ENCODE measurements around the gene RXFP3. TPM values are rescaled to one million over a fixed set of nuclear protein-coding genes. Genes with fewer than 3 reads are reported as not detected.

The RXFP3 gene
- total RNA-seq, 2 donors from 2014 or later, result not detected

DNA sequence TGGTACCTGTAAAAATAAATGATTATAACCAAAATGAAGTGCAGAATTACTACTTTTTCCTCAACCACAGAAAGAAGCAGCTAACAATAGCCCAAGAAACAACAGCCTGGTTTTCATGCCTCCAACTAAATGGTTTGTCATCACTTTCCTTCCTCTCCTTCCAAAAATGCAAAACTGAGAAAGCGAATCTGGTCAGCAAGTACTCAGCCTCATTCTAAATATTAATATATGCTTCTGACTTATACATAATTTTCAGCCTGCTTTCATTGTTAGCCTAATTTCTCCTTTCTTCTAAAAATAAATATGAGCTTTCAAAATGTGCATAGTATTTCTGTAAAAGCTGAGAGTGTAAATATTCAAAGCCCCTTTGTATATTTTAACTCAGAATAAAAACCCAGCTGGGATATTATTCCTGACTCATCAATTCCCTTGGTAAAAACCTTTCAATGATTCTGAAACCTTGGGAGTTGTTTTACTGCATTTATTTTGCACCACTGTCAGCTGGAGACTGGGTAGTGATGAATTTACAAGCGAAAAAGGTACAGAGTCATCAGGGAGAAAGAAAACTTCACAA, 21.5 kb downstream of the RXFP3 start:
- H3K9me3 ChIP-seq, result no peaks in the 10 kb centered on the region
- H3K4me1 ChIP-seq (replicated peaks), result no peaks in the 10 kb centered on the region
- TF ChIP-seq, protein P1, sequence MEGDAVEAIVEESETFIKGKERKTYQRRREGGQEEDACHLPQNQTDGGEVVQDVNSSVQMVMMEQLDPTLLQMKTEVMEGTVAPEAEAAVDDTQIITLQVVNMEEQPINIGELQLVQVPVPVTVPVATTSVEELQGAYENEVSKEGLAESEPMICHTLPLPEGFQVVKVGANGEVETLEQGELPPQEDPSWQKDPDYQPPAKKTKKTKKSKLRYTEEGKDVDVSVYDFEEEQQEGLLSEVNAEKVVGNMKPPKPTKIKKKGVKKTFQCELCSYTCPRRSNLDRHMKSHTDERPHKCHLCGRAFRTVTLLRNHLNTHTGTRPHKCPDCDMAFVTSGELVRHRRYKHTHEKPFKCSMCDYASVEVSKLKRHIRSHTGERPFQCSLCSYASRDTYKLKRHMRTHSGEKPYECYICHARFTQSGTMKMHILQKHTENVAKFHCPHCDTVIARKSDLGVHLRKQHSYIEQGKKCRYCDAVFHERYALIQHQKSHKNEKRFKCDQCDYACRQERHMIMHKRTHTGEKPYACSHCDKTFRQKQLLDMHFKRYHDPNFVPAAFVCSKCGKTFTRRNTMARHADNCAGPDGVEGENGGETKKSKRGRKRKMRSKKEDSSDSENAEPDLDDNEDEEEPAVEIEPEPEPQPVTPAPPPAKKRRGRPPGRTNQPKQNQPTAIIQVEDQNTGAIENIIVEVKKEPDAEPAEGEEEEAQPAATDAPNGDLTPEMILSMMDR (IDR thresholded peaks at IDR 0.05), result no peak
- H3K27me3 ChIP-seq (replicated peaks; ENCODE audit: insufficient read depth), result no peaks in the 10 kb centered on the region
- DNase-seq (ENCODE audit: low spot score), result no peak
- no peaks in the 10 kb centered on the region for H3K36me3 ChIP-seq
- no peak overlapping the region for H3K27ac ChIP-seq
- intact Hi-C loops (cut with DNase I), result no loop called here
- 56% methylated on average over 2 of the region's 2 CpGs for WGBS
- no peak overlapping the region for H3K4me3 ChIP-seq

DNA sequence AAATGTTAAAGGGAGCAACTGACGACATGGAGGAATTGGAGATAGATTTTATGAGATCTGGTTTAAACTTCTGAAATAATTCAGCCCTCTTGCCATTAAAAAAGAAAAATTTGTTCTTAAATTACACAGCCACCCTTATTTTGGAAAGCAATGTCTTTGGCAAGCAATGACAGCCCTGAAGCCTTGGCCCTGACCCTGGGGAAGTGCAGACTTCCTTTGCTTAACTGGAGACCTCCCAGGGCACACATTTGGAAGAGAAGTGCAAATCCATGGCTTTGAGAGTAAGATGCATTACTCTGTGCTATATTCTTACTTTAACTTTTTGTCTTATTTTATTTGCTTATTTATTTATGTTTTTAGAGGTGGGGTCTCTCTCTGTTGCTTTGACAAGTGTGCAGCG, 22.0 kb downstream of the RXFP3 start:
- TF ChIP-seq, protein P1 (IDR thresholded peaks at IDR 0.05), result no peak
- Histone ChIP-seq H3K4me3 (no peak overlapping the region), H3K27me3 (replicated peaks; ENCODE audit: insufficient read depth) (no peaks in the 10 kb centered on the region), H3K36me3 (no peaks in the 10 kb centered on the region), H3K4me1 (replicated peaks) (no peaks in the 10 kb centered on the region), H3K27ac (no peak overlapping the region), H3K9me3 (no peaks in the 10 kb centered on the region)
- 55% methylated on average over 2 of the region's 2 CpGs for WGBS
- intact Hi-C loops (cut with DNase I), result no loop called here
- DNase-seq (ENCODE audit: low spot score), result no peak

DNA sequence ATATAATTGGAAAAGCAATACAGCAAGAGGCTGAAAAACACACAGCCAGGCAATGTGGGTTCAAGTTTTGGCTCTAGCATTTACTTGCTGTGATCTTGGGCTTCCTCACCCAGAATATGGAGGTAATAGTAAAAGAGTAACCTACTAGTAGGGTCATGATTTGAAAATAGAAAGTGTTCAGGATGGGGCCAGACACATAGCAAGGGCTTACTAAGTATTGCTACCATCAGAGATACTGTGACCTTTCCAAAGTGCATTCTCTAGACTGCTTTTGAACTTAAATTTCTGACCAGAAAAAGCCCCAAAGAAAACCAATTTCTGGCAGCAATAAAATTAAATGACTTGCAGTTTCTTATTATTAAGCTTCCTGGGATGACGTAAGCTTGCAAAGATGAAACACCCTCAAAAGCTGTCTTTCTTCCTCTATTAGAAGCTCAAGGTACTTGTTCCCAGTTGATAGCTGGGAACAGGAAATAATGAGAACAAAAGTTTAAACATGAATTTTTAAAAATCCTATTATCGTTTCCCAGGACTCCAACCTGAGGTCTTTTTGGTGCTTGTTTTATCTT, 28.0 kb downstream of the RXFP3 start:
- TF ChIP-seq, protein P1 (IDR thresholded peaks at IDR 0.05), result no peak
- no peak for TF ChIP-seq POLR2AphosphoS5 (IDR thresholded peaks at IDR 0.05)
- TF ChIP-seq POLR2A (IDR thresholded peaks at IDR 0.05), result no peak
- intact Hi-C loops (cut with DNase I), result no loop called here
- Histone ChIP-seq H3K9me3 (no peaks in the 10 kb centered on the region), H3K4me3 (no peak overlapping the region), H3K27me3 (replicated peaks; ENCODE audit: insufficient read depth) (no peaks in the 10 kb centered on the region), H3K27ac (no peak overlapping the region), H3K36me3 (no peaks in the 10 kb centered on the region), H3K4me1 (replicated peaks) (no peaks in the 10 kb centered on the region)
- WGBS, result 81% methylated on average over 2 of the region's 2 CpGs
- DNase-seq (ENCODE audit: low spot score), result no peak

DNA sequence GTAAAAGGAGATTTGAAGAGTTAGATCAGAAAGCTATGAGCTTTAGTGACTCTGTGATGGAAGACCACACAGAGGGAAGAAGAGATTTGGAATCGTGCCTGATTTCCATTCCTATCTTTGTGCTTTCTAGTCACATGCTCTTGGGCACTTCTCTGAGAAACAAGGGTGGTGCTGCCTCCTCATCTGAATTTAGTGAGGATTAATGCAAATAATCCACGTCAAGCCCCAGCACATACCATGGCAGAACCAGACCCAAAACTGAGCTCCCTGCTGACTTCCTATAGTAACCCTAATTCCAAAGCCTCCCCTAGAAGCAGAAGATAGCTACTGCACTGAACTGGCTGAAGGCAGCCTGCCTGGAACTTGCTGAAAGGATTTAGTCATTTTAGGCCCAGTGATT, 30.6 kb downstream of the RXFP3 start:
- H3K4me1 ChIP-seq (replicated peaks), result no peaks in the 10 kb centered on the region
- no peaks in the 10 kb centered on the region for H3K9me3 ChIP-seq
- no peaks in the 10 kb centered on the region for H3K36me3 ChIP-seq
- H3K4me3 ChIP-seq, result no peak overlapping the region
- intact Hi-C loops (cut with DNase I), result no loop called here
- H3K27ac ChIP-seq, result no peak overlapping the region
- TF ChIP-seq, protein P1 (IDR thresholded peaks at IDR 0.05), result no peak
- TF ChIP-seq POLR2A (IDR thresholded peaks at IDR 0.05) (no peak), POLR2AphosphoS5 (IDR thresholded peaks at IDR 0.05) (no peak)
- 71% methylated on average over 2 of the region's 2 CpGs for WGBS
- no peaks in the 10 kb centered on the region for H3K27me3 ChIP-seq (replicated peaks; ENCODE audit: insufficient read depth)
- DNase-seq (ENCODE audit: low spot score), result no peak

DNA sequence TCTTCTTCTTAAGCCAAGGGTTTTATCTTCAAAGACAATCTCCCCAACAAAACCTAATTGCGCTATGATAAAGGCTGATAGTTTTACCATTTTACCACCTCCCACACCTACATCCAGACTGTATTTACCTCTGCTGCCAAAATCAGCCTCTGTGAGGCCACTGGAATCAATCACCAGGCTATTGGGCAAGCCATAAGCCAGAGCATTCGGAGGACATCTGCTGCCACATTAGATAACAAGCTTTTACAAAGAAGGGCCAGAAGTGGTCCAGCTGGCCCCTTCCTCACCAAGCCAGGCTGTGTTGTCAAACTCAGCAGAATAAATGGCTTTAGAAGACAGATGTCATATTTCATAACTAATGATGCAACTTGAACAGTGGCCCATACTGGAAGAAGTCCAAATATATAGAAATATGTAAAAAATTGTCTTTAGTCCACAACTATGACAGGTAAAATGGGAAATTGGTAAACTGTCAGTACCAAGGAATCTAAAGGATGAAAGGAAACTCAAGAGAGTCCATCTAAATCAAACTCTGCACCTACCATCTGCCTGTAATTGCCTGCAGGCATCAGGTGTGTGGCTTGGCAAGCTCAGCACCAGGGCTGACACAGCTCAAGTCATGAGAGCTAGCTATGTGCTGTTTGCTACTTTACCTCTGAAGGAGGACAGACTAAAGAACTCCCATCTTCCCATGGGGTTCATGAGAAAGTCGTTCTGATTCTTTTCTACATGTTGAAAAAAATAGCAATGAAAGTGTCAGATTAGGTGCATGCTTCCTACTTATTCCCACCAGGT, 32.2 kb downstream of the RXFP3 start:
- H3K4me3 ChIP-seq, result no peak overlapping the region
- no peaks in the 10 kb centered on the region for H3K27me3 ChIP-seq (replicated peaks; ENCODE audit: insufficient read depth)
- H3K36me3 ChIP-seq, result no peaks in the 10 kb centered on the region
- no peaks in the 10 kb centered on the region for H3K4me1 ChIP-seq (replicated peaks)
- no peak for TF ChIP-seq POLR2AphosphoS5 (IDR thresholded peaks at IDR 0.05)
- TF ChIP-seq, protein P1 (IDR thresholded peaks at IDR 0.05), result no peak
- TF ChIP-seq POLR2A (IDR thresholded peaks at IDR 0.05), result no peak
- 50% methylated on average over 3 of the region's 3 CpGs for WGBS
- DNase-seq (ENCODE audit: low spot score), result no peak
- intact Hi-C loops (cut with DNase I), result no loop called here
- H3K9me3 ChIP-seq, result no peaks in the 10 kb centered on the region
- H3K27ac ChIP-seq, result no peak overlapping the region
